Keratinocyte (primary cell): ENCODE data around the gene CGNL1. TPM values are rescaled to one million over a fixed set of nuclear protein-coding genes. Genes with fewer than 3 reads are reported as not detected.

Experiments
- DNase-seq: peaks from one replicate; pipeline ENCODE4 v3.0.0-alpha.2; 2011; ENCODE audit warnings: low read depth, missing footprints, low spot score
- FAIRE-seq: peaks from 2 replicates; lab custom pipeline; 2011; peaks lifted over from hg19 to GRCh38; lab: Jason Lieb, UNC
- H2AFZ ChIP-seq: 2 replicates; pipeline ENCODE4 v1.6.0; 2012; ENCODE audit warnings: low read length, control low read depth, inconsistent platforms; ENCODE audit not compliant: control insufficient read depth
- H3K27ac ChIP-seq: 2 replicates; pipeline ENCODE4 v1.5.1; 2011; ENCODE audit warnings: low read length; ENCODE audit not compliant: control insufficient read depth, insufficient read depth
- H3K27me3 ChIP-seq: 3 replicates; pipeline ENCODE4 v1.6.0; 2011; ENCODE audit warnings: low read length; ENCODE audit not compliant: control insufficient read depth, insufficient read depth; ENCODE audit errors: extremely low read depth
- H3K36me3 ChIP-seq, 2 experiments: 2 replicates in 1 of 2; 3 replicates in 1 of 2; pipeline ENCODE4 v1.5.1; 2011; ENCODE audit warnings: low read length in 2 of 2, mild to moderate bottlenecking in 1 of 2; ENCODE audit not compliant: control insufficient read depth in 2 of 2, insufficient read depth in 2 of 2; ENCODE audit errors: extremely low read depth in 1 of 2
- H3K4me1 ChIP-seq: 3 replicates; pipeline ENCODE4 v1.5.1; 2011; ENCODE audit warnings: low read length; ENCODE audit not compliant: control insufficient read depth, insufficient read depth; ENCODE audit errors: extremely low read depth
- H3K4me2 ChIP-seq: 3 replicates; pipeline ENCODE4 v1.6.0; 2011; ENCODE audit warnings: low read depth, low read length; ENCODE audit not compliant: control insufficient read depth, insufficient read depth; ENCODE audit errors: extremely low read depth
- H3K4me3 ChIP-seq, 3 experiments: fragments of 200-600 bp in 1 of 3; sonication (generic) in 1 of 3; 2 replicates in 2 of 3; 3 replicates in 1 of 3; pipeline ENCODE4 v1.5.1; 2011 to 2016; ENCODE audit warnings: low read length in 3 of 3, mild to moderate bottlenecking in 3 of 3, control low read depth in 2 of 3, inconsistent platforms in 1 of 3, low read depth in 1 of 3, mixed read lengths in 1 of 3, mixed run types in 1 of 3, moderate library complexity in 1 of 3; ENCODE audit not compliant: control insufficient read depth in 2 of 3, insufficient read depth in 2 of 3; ENCODE audit errors: extremely low read depth in 1 of 3
- H3K79me2 ChIP-seq: 2 replicates; pipeline ENCODE4 v1.6.0; 2012; ENCODE audit warnings: low read length; ENCODE audit not compliant: control insufficient read depth, insufficient read depth
- H3K9ac ChIP-seq: 3 replicates; pipeline ENCODE4 v1.6.0; 2011; ENCODE audit warnings: low read length; ENCODE audit not compliant: control insufficient read depth, insufficient read depth; ENCODE audit errors: extremely low read depth
- H3K9me1 ChIP-seq: 3 replicates; pipeline ENCODE4 v1.6.0; 2011; ENCODE audit warnings: low read length; ENCODE audit not compliant: control insufficient read depth, insufficient read depth; ENCODE audit errors: extremely low read depth
- H3K9me3 ChIP-seq: 2 replicates; pipeline ENCODE4 v1.5.1; 2012; ENCODE audit warnings: low read depth, low read length; ENCODE audit not compliant: control insufficient read depth
- H4K20me1 ChIP-seq: 3 replicates; pipeline ENCODE4 v1.6.0; 2011; ENCODE audit warnings: low read length; ENCODE audit not compliant: control insufficient read depth, insufficient read depth; ENCODE audit errors: extremely low read depth
- CTCF ChIP-seq, 3 experiments: IDR thresholded peaks in 1 of 3; conservative IDR thresholded peaks in 1 of 3; optimal IDR thresholded peaks in 1 of 3; 2 replicates in 2 of 3; 3 replicates in 1 of 3; pipeline versions ENCODE3 to v1.5.1; 2011; ENCODE audit warnings: low read length in 3 of 3, mild to moderate bottlenecking in 3 of 3, moderate library complexity in 2 of 3, control low read depth in 1 of 3, inconsistent platforms in 1 of 3; ENCODE audit not compliant: insufficient read depth in 2 of 3; ENCODE audit errors: extremely low read depth in 1 of 3
- EZH2 ChIP-seq: IDR thresholded peaks from one replicate; pipeline ENCODE4 v1.6.1; 2012; ENCODE audit warnings: inconsistent platforms, mild to moderate bottlenecking, low read length, moderate library complexity
- dilution Hi-C: fragments of 300-500 bp; cut with MboI; formaldehyde crosslinking; loops from one replicate; pipeline ENCODE4 v1.7.0; 2020; ENCODE audit warnings: low sequenced_read_pairs; ENCODE audit not compliant: extremely low pct_ligation_motif_present
- polyA plus RNA-seq, 5 experiments: library from polyadenylated mRNA; depleted of rRNA in 3 of 5; stranded (reverse) in 3 of 5; stranded (forward) in 1 of 5; unstranded in 1 of 5; fragments of >200 nt; gene quantifications; 1 replicate in 1 of 5; 2 replicates in 3 of 5; 3 replicates in 1 of 5; pipeline versions ENCODE4 v1.2.1 to v1.2.3, GENCODE V29; 2011 to 2012; ENCODE audit warnings: missing spikeins in 2 of 5, low read depth in 1 of 5, low replicate concordance in 1 of 5

CGNL1 gene
- polyA plus RNA-seq, 1 donor (not counting 4 experiments of a cell fraction or from before 2014, with no cell fraction given) = 0.05 TPM

GRCh38 chr15:57395292-57395691 is 19.0 kb downstream of the CGNL1 start:
- H3K9me3 ChIP-seq = no peaks in the 10 kb centered on the region
- no peaks in the 10 kb centered on the region for H3K79me2 ChIP-seq
- DNase-seq (no peak), FAIRE-seq (peak; percentile 17)
- dilution Hi-C loops = no loop called here
- TF ChIP-seq CTCF (optimal IDR thresholded peaks at IDR 0.05 in 1 of 3, IDR thresholded peaks at IDR 0.05 in 1 of 3, conservative IDR thresholded peaks at IDR 0.05 in 1 of 3; ENCODE audit: extremely low read depth in 1 of 3, insufficient read depth in 2 of 3, low read length in 3 of 3) (no peak), EZH2 (no peak)
- no peaks in the 10 kb centered on the region for H3K4me1 ChIP-seq
- no peak overlapping the region for H3K9ac ChIP-seq
- H2AFZ ChIP-seq = no peak overlapping the region
- H4K20me1 ChIP-seq = no peaks in the 10 kb centered on the region
- no peak overlapping the region for H3K4me2 ChIP-seq
- no peak overlapping the region for H3K4me3 ChIP-seq
- H3K9me1 ChIP-seq = no peaks in the 10 kb centered on the region
- H3K27me3 ChIP-seq = no peaks in the 10 kb centered on the region
- H3K27ac ChIP-seq = no peak overlapping the region
- no peaks in the 10 kb centered on the region for H3K36me3 ChIP-seq

- H3K4me1 ChIP-seq = no peaks in the 10 kb centered on the region
- dilution Hi-C loops = no loop called here
- no peak overlapping the region for H2AFZ ChIP-seq
- no peaks in the 10 kb centered on the region for H3K36me3 ChIP-seq
- no peaks in the 10 kb centered on the region for H3K27me3 ChIP-seq
- H3K9ac ChIP-seq = no peak overlapping the region
- FAIRE-seq (no peak), DNase-seq (no peak)
- H3K79me2 ChIP-seq = no peaks in the 10 kb centered on the region
- no peaks in the 10 kb centered on the region for H4K20me1 ChIP-seq
- H3K9me3 ChIP-seq = no peaks in the 10 kb centered on the region
- no peak overlapping the region for H3K27ac ChIP-seq
- TF ChIP-seq CTCF (optimal IDR thresholded peaks at IDR 0.05 in 1 of 3, IDR thresholded peaks at IDR 0.05 in 1 of 3, conservative IDR thresholded peaks at IDR 0.05 in 1 of 3; ENCODE audit: extremely low read depth in 1 of 3, insufficient read depth in 2 of 3, low read length in 3 of 3) = no peak
- TF ChIP-seq EZH2 = no peak
- H3K9me1 ChIP-seq = no peaks in the 10 kb centered on the region
- H3K4me2 ChIP-seq = no peak overlapping the region
- H3K4me3 ChIP-seq = no peak overlapping the region
These were observed 22.0 kb downstream of the CGNL1 start for GRCh38 chr15:57398336-57398735.
